Mesothelial cell of epicardium (in vitro differentiated cells): ENCODE data around the gene KDM4C. TPM values are rescaled to one million over a fixed set of nuclear protein-coding genes. Genes with fewer than 3 reads are reported as not detected.

Experiments
- DNase-seq, 2 experiments: peaks; one replicate each; pipeline ENCODE4 v3.0.0; 2021; ENCODE audit warnings: low spot score in 2 of 2; ENCODE audit not compliant: unreplicated experiment in 2 of 2
- H3K27ac Mint-ChIP-seq: 2 replicates; pipeline ENCODE4 v1.8.0; 2021; ENCODE audit warnings: mixed read lengths
- H3K27me3 Mint-ChIP-seq: 2 replicates; pipeline ENCODE4 v1.8.0; 2021; ENCODE audit warnings: low read depth, mixed read lengths
- H3K36me3 Mint-ChIP-seq: 2 replicates; pipeline ENCODE4 v1.8.0; 2021; ENCODE audit warnings: mixed read lengths
- H3K4me1 Mint-ChIP-seq: 2 replicates; pipeline ENCODE4 v1.8.0; 2021; ENCODE audit warnings: mixed read lengths
- H3K4me3 Mint-ChIP-seq: 2 replicates; pipeline ENCODE4 v1.8.0; 2021; ENCODE audit warnings: mild to moderate bottlenecking, moderate library complexity, mixed read lengths
- H3K9me3 Mint-ChIP-seq: 2 replicates; pipeline ENCODE4 v1.8.0; 2021; ENCODE audit warnings: mixed read lengths
- total RNA-seq: library from RNA; stranded (reverse); gene quantifications from 3 replicates; pipeline ENCODE4 v1.2.1, GENCODE V29; 2021
- TF ChIP-seq, protein P1 (sequence below): fragments of 200-600 bp; sonication (generic); IDR thresholded peaks from one replicate; pipeline ENCODE4 v1.5.0; 2021; ENCODE audit warnings: antibody characterized with exemption; ENCODE audit not compliant: unreplicated experiment

The KDM4C gene
- total RNA-seq, 1 donor from 2014 or later = 25.4 TPM

DNA sequence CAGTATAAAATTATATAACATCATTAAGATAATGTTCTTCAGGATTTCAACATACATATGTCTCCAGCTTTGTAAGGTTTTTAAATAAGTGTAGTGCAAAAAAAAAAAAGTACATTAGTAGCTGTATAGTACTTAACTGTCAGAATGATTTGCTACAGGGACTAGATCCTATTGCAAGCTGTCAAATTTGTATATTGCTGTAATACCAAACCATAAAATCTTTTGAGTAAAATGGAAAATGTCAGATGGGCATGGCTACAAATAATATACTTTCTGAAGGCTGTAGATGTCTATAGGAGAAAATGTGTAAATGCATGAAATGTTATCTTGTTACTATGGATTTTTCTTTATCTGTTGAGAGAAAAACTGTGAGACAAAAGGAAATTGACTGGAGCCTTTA lies 298.5 kb downstream of the KDM4C start:
- no peaks in the 10 kb centered on the region for H3K9me3 Mint-ChIP-seq
- no peaks in the 10 kb centered on the region for H3K27me3 Mint-ChIP-seq
- H3K4me3 Mint-ChIP-seq = no peak overlapping the region
- no peak overlapping the region for H3K27ac Mint-ChIP-seq
- peaks cover 3% of the 10 kb centered on the region for H3K36me3 Mint-ChIP-seq
- TF ChIP-seq, protein P1, sequence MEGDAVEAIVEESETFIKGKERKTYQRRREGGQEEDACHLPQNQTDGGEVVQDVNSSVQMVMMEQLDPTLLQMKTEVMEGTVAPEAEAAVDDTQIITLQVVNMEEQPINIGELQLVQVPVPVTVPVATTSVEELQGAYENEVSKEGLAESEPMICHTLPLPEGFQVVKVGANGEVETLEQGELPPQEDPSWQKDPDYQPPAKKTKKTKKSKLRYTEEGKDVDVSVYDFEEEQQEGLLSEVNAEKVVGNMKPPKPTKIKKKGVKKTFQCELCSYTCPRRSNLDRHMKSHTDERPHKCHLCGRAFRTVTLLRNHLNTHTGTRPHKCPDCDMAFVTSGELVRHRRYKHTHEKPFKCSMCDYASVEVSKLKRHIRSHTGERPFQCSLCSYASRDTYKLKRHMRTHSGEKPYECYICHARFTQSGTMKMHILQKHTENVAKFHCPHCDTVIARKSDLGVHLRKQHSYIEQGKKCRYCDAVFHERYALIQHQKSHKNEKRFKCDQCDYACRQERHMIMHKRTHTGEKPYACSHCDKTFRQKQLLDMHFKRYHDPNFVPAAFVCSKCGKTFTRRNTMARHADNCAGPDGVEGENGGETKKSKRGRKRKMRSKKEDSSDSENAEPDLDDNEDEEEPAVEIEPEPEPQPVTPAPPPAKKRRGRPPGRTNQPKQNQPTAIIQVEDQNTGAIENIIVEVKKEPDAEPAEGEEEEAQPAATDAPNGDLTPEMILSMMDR = no peak
- DNase-seq = no peak
- H3K4me1 Mint-ChIP-seq = peaks cover 48% of the 10 kb centered on the region

DNA sequence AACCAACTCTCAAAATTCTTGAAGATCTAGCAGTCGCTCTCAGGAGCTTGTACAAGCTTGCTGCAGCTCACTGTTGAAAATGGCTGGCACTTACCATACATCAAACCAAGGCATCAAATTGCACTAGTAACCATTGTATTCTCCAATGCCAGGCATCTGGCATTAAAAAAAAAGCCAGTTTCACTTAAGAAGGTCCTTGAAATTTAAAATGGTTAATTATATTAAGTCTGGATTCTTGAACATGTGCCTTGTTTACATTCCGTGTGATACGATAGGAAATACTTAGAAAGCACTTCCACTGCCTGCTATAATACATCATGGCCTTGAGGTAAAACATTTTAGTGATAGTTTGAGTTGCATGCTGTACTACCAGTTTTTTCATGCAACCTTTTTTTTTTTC lies 300.7 kb downstream of the KDM4C start:
- TF ChIP-seq, protein P1 = no peak
- Mint-ChIP-seq H3K4me1 (peaks cover 39% of the 10 kb centered on the region), H3K27ac (no peak overlapping the region), H3K4me3 (no peak overlapping the region), H3K36me3 (peaks cover 3% of the 10 kb centered on the region), H3K27me3 (no peaks in the 10 kb centered on the region), H3K9me3 (no peaks in the 10 kb centered on the region)
- DNase-seq = no peak

DNA sequence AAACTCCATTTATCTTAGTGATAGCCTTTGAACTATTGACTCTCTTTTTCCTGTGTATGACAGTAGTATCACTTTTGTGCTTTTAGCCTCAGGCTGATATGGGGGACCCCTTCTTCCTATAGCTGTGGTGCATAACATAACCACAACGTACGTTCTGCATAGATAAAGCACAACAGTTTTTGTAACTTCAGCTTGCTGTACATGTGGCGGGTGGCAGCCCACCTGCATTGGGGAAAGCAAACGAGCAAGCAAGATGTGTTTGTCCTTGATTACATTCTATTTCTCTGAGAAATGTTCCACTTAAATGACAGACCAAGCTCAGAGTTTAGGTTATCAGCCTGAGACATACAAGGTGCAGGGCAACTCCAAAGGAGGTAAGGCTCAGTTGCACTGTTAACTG lies 309.4 kb downstream of the KDM4C start:
- Mint-ChIP-seq H3K36me3 (no peaks in the 10 kb centered on the region), H3K4me3 (no peak overlapping the region), H3K27me3 (no peaks in the 10 kb centered on the region), H3K9me3 (peaks cover 4% of the 10 kb centered on the region), H3K27ac (no peak overlapping the region), H3K4me1 (peaks cover 21% of the 10 kb centered on the region)
- DNase-seq = no peak
- TF ChIP-seq, protein P1 = no peak

DNA sequence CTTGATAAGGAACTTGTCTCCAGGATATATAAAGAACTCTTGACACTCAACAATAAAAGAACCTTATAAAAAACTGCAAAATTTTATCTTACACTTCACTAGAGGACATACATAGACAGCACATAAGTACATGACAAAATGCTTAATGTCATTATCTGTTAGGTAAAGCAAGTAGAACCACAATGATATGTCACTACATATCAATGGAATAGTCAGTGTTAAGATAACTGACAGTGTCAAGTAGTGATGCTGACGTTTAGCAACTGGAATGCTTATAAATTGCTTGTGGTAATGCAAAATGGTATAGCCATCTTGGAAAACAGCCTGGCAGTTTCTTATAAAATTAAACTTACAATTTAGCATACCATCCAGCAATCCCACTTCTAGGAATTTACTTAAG lies 314.1 kb downstream of the KDM4C start:
- no peak overlapping the region for H3K4me3 Mint-ChIP-seq
- H3K9me3 Mint-ChIP-seq = peaks cover 4% of the 10 kb centered on the region
- H3K36me3 Mint-ChIP-seq = peaks cover 14% of the 10 kb centered on the region
- no peak overlapping the region for H3K27ac Mint-ChIP-seq
- no peak for DNase-seq
- no peaks in the 10 kb centered on the region for H3K27me3 Mint-ChIP-seq
- peaks cover 3% of the 10 kb centered on the region for H3K4me1 Mint-ChIP-seq
- TF ChIP-seq, protein P1 = no peak

DNA sequence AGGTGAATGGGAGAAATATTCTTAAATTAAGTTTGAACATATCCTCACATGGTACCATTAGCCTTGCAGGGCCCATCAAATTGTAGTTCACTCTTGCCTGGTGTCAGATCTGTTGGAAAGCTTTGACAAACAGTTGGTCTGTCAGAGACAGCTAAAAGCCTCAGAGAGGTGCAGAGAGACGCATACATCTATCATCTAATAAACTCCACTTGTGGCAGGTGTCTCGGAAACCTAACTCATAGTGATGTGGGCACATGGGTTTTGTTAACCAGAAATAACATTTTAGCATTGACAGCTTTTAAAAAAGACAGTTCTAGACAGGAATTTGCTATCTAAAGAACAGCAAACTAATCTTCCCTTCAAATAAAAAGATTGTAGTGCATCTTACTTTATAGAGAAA lies 315.9 kb downstream of the KDM4C start:
- no peak for DNase-seq
- Mint-ChIP-seq H3K27me3 (no peaks in the 10 kb centered on the region), H3K27ac (no peak overlapping the region), H3K36me3 (peaks cover 16% of the 10 kb centered on the region), H3K9me3 (peaks cover 4% of the 10 kb centered on the region), H3K4me3 (no peak overlapping the region), H3K4me1 (no peaks in the 10 kb centered on the region)
- TF ChIP-seq, protein P1 = no peak

DNA sequence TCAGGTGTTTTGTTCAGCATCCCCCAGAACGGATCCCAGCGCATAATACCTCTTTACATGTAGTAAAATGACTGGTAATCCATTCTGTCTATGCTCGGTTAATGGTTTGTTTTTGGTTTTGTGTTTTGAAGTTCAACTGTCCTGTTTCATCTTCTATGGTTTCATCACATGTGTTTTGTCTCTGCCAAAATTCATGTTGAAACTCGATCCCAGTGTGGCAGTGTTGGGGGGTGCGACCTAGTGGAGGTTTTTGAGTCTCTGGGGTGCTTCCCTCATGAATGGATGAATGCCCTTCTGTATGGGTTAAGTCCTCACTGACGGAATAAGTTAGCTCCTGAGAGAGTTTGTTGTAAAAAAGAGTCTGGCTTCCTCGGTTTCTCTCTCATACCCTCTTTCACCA lies 317.4 kb downstream of the KDM4C start:
- Mint-ChIP-seq H3K4me1 (no peaks in the 10 kb centered on the region), H3K4me3 (no peak overlapping the region), H3K36me3 (peaks cover 16% of the 10 kb centered on the region), H3K27ac (no peak overlapping the region), H3K9me3 (peaks cover 4% of the 10 kb centered on the region), H3K27me3 (no peaks in the 10 kb centered on the region)
- no peak for DNase-seq
- TF ChIP-seq, protein P1 = no peak
